HG03439 (cell line): ENCODE results near the gene FARP2.
"Not testable (repeated sequence)": the region's sequence is repeated elsewhere in the genome, so short reads cannot be mapped to it uniquely, and the experiment has no call there.

ENCODE experiments used
- ATAC-seq: cut with Tn5 transposase; IDR thresholded peaks from one replicate; pipeline ENCODE4 v1.9.1; 2021; ENCODE audit warnings: mild to moderate bottlenecking, moderate library complexity; ENCODE audit not compliant: unreplicated experiment

The FARP2 gene

GRCh38 chr2:241519669-241520068 lies 163.6 kb downstream of the FARP2 start:
- no peak for ATAC-seq

- no peak for ATAC-seq
Observed at GRCh38 chr2:241522477-241522876, 166.4 kb downstream of the FARP2 start.

GRCh38 chr2:241525818-241526780 lies 170.0 kb downstream of the FARP2 start:
- not testable (repeated sequence) for ATAC-seq

GRCh38 chr2:241530571-241530970 lies 174.5 kb downstream of the FARP2 start:
- ATAC-seq, result no peak

GRCh38 chr2:241531161-241531722 lies 175.2 kb downstream of the FARP2 start:
- ATAC-seq, result no peak

- no peak for ATAC-seq
Observed at GRCh38 chr2:241532168-241532567, 176.1 kb downstream of the FARP2 start.

GRCh38 chr2:241532733-241533601 lies 176.9 kb downstream of the FARP2 start:
- ATAC-seq, result no peak

- ATAC-seq, result no peak
Observed at GRCh38 chr2:241534293-241534692, 178.2 kb downstream of the FARP2 start.

GRCh38 chr2:241534701-241535375 lies 178.8 kb downstream of the FARP2 start:
- ATAC-seq, result no peak

GRCh38 chr2:241535871-241536655 lies 180.0 kb downstream of the FARP2 start:
- ATAC-seq, result no peak

GRCh38 chr2:241538838-241539615 lies 182.9 kb downstream of the FARP2 start:
- ATAC-seq, result no peak

- no peak for ATAC-seq
Observed at GRCh38 chr2:241539616-241540374, 183.7 kb downstream of the FARP2 start.

- ATAC-seq, result no peak
Observed at GRCh38 chr2:241540401-241540770, 184.3 kb downstream of the FARP2 start.

- no peak for ATAC-seq
Observed at GRCh38 chr2:241540771-241541561, 184.9 kb downstream of the FARP2 start.

- ATAC-seq, result no peak
Observed at GRCh38 chr2:241541564-241542277, 185.6 kb downstream of the FARP2 start.

GRCh38 chr2:241542278-241542605 lies 186.2 kb downstream of the FARP2 start:
- no peak for ATAC-seq
